CD4-positive, alpha-beta T cell treated with Interferon gamma for 1 hour (primary cell): ENCODE measurements around the gene COPS4.
"Not testable (repeated sequence)": the region's sequence is repeated elsewhere in the genome, so short reads cannot be mapped to it uniquely, and the experiment has no call there.

Source experiments
- DNase-seq: peaks from one replicate; pipeline ENCODE4 v3.0.0-alpha.2; 2020

Gene COPS4

GRCh38 chr4:83034630-83035494, at the start of gene COPS4:
TSS of gene COPS4 (plus strand) at chr4:83035183. CDS start at chr4:83035225, 42 bp downstream.
- DNase-seq = peak; percentile 99

GRCh38 chr4:82987519-82987918, 47.5 kb upstream of the COPS4 start:
- not testable (repeated sequence) for DNase-seq

- no peak for DNase-seq
Measured at GRCh38 chr4:82988323-82988832, 46.6 kb upstream of the COPS4 start.

- DNase-seq = no peak
Measured at GRCh38 chr4:82989575-82990429, 45.2 kb upstream of the COPS4 start.

- DNase-seq = no peak
Measured at GRCh38 chr4:82994834-82995233, 40.1 kb upstream of the COPS4 start.

GRCh38 chr4:82998898-82999297, 36.1 kb upstream of the COPS4 start:
- DNase-seq = no peak

GRCh38 chr4:83002329-83002728, 32.7 kb upstream of the COPS4 start:
- DNase-seq = no peak

- not testable (repeated sequence) for DNase-seq
Measured at GRCh38 chr4:83003044-83003791, 31.8 kb upstream of the COPS4 start.

- DNase-seq = no peak
Measured at GRCh38 chr4:83009529-83009928, 25.5 kb upstream of the COPS4 start.

- no peak for DNase-seq
Measured at GRCh38 chr4:83010111-83010521, 24.9 kb upstream of the COPS4 start.

GRCh38 chr4:83010522-83011318, 24.3 kb upstream of the COPS4 start, which contains the start of gene LIN54:
TSS of gene LIN54 (minus strand) at chr4:83010823. CDS start at chr4:82984844, 25,979 bp downstream.
- DNase-seq = peak; percentile 89

- DNase-seq = no peak
Measured at GRCh38 chr4:83011689-83012199, 23.2 kb upstream of the COPS4 start.

GRCh38 chr4:83012200-83012686, 22.7 kb upstream of the COPS4 start:
- DNase-seq = no peak

GRCh38 chr4:83012687-83013419, 22.1 kb upstream of the COPS4 start:
- DNase-seq = peak; percentile 95

- no peak for DNase-seq
Measured at GRCh38 chr4:83013420-83013867, 21.5 kb upstream of the COPS4 start.

GRCh38 chr4:83013902-83014301, 21.1 kb upstream of the COPS4 start:
- DNase-seq = no peak

GRCh38 chr4:83019794-83020494, 15.0 kb upstream of the COPS4 start:
- no peak for DNase-seq

GRCh38 chr4:83022724-83023450, 12.1 kb upstream of the COPS4 start:
- peak; percentile 11 for DNase-seq

GRCh38 chr4:83023599-83023998, 11.4 kb upstream of the COPS4 start:
- DNase-seq = not testable (repeated sequence)
